ACC112 (cell line): Measurements from ENCODE around the gene RPLP2.

Experiments used
- H2AFZ ChIP-seq: fragments of 200-600 bp; sonication (generic); one replicate; pipeline ENCODE4 v1.6.0; 2017; ENCODE audit warnings: antibody characterized with exemption, low read length; ENCODE audit not compliant: unreplicated experiment
- H3K27ac ChIP-seq: fragments of 200-600 bp; sonication (generic); 2 replicates; pipeline ENCODE4 v1.5.1; 2014; ENCODE audit warnings: low read depth, mild to moderate bottlenecking, antibody characterized with exemption, low read length, moderate library complexity
- H3K27me3 ChIP-seq: fragments of 200-600 bp; sonication (generic); 2 replicates; pipeline ENCODE4 v1.6.1; 2014; ENCODE audit warnings: mild to moderate bottlenecking, antibody characterized with exemption, low read length, moderate library complexity, mixed read lengths; ENCODE audit not compliant: insufficient read depth
- H3K36me3 ChIP-seq: fragments of 200-600 bp; sonication (generic); 2 replicates; pipeline ENCODE4 v1.6.1; 2016; ENCODE audit warnings: mild to moderate bottlenecking, antibody characterized with exemption, low read length, moderate library complexity, mixed read lengths; ENCODE audit not compliant: insufficient read depth
- H3K4me1 ChIP-seq: fragments of 200-600 bp; sonication (generic); one replicate; pipeline ENCODE4 v1.6.1; 2016; ENCODE audit warnings: low read length, mixed read lengths; ENCODE audit not compliant: insufficient read depth, unreplicated experiment, control insufficient read depth
- H3K4me3 ChIP-seq: fragments of 200-600 bp; sonication (generic); 2 replicates; pipeline ENCODE4 v1.5.1; 2014; ENCODE audit warnings: mild to moderate bottlenecking, low read depth, low read length
- H3K79me2 ChIP-seq: fragments of 200-600 bp; sonication (generic); one replicate; pipeline ENCODE4 v1.6.0; 2016; ENCODE audit warnings: low read length; ENCODE audit not compliant: control insufficient read depth, unreplicated experiment, insufficient read depth

The RPLP2 gene

GRCh38 chr11:800473-800872 lies 9.3 kb upstream of the RPLP2 start:
- Histone ChIP-seq H3K27ac (no peak overlapping the region), H2AFZ (no peak overlapping the region), H3K36me3 (no peaks in the 10 kb centered on the region), H3K27me3 (no peaks in the 10 kb centered on the region), H3K79me2 (no peaks in the 10 kb centered on the region), H3K4me1 (peaks cover 14% of the 10 kb centered on the region), H3K4me3 (no peak overlapping the region)

- Histone ChIP-seq H3K36me3 (no peaks in the 10 kb centered on the region), H3K27me3 (no peaks in the 10 kb centered on the region), H3K4me1 (peaks cover 14% of the 10 kb centered on the region), H3K27ac (no peak overlapping the region), H2AFZ (no peak overlapping the region), H3K4me3 (no peak overlapping the region), H3K79me2 (no peaks in the 10 kb centered on the region)
Measured at GRCh38 chr11:801097-801780, 8.5 kb upstream of the RPLP2 start.

DNA sequence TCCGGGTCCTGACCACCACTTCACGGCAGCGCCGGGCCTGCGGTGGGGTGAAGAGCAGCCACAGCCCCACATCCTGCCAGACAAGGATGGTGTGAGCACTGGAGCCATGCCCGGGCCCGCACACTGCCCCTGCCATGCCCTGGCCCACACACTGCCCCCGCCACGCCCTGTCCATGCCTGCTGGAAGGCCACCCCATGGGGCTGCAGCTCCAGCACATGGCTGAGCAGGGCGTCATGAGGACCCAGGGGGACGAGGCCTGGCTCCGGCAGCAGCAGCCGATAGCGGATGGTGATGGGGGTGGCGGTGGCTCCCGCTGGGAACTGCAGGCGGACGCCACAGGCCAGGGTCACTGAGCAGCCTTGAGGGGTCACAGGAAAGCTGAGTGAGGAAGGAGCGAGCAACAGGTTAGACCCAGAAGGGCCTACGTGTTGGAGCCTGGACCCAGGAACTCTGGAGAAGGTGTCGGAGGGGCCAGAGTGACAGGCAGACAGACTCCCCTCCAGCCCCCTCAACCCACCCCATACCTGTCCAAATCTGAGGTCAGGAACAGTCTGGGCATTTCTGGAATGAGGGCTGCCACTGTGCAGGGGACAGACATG lies 7.6 kb upstream of the RPLP2 start:
- no peaks in the 10 kb centered on the region for H3K79me2 ChIP-seq
- no peaks in the 10 kb centered on the region for H3K27me3 ChIP-seq
- peaks cover 7% of the 10 kb centered on the region for H3K4me1 ChIP-seq
- no peak overlapping the region for H3K27ac ChIP-seq
- H3K36me3 ChIP-seq: no peaks in the 10 kb centered on the region
- H3K4me3 ChIP-seq: no peak overlapping the region
- H2AFZ ChIP-seq: no peak overlapping the region

- Histone ChIP-seq H3K36me3 (no peaks in the 10 kb centered on the region), H3K4me3 (no peak overlapping the region), H3K27ac (no peak overlapping the region), H3K4me1 (peaks cover 7% of the 10 kb centered on the region), H2AFZ (no peak overlapping the region), H3K79me2 (peaks cover 2% of the 10 kb centered on the region), H3K27me3 (no peaks in the 10 kb centered on the region)
Measured at GRCh38 chr11:802693-803466, 6.9 kb upstream of the RPLP2 start.

GRCh38 chr11:803467-803742 lies 6.4 kb upstream of the RPLP2 start:
- Histone ChIP-seq H3K27ac (no peak overlapping the region), H3K4me3 (peak overlapping the region; percentile 80; the same call in 1 of the 2 replicates), H3K27me3 (no peaks in the 10 kb centered on the region), H3K79me2 (peaks cover 5% of the 10 kb centered on the region), H3K4me1 (peaks cover 9% of the 10 kb centered on the region), H2AFZ (no peak overlapping the region), H3K36me3 (no peaks in the 10 kb centered on the region)

GRCh38 chr11:803770-804598 lies 5.8 kb upstream of the RPLP2 start:
- Histone ChIP-seq H3K4me3 (peak overlapping the region; percentile 80), H3K27ac (no peak overlapping the region), H3K79me2 (peaks cover 11% of the 10 kb centered on the region), H3K36me3 (no peaks in the 10 kb centered on the region), H3K27me3 (no peaks in the 10 kb centered on the region), H3K4me1 (peaks cover 10% of the 10 kb centered on the region), H2AFZ (no peak overlapping the region)

DNA sequence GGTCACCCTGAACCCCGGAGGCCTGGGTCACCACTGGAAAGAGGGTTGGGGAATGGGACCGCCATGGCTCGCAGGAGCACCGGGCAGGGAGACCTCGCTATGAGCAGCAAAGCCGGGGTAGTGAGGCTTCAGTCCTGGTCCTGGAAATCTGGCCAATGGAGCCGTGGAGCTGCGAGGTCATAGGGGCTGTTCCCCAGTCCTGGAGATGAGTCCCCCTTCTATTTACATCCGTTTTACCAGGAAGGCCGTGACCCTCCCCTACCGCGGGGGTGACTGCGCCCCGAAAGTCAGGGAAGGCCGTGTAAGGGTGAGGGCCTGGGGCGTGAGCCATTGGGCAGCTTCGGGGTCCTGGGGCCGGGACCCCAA lies 5.2 kb upstream of the RPLP2 start:
- Histone ChIP-seq H2AFZ (no peak overlapping the region), H3K79me2 (peaks cover 12% of the 10 kb centered on the region), H3K36me3 (no peaks in the 10 kb centered on the region), H3K4me1 (peaks cover 10% of the 10 kb centered on the region), H3K4me3 (peak overlapping the region; percentile 80), H3K27me3 (no peaks in the 10 kb centered on the region), H3K27ac (no peak overlapping the region)

- Histone ChIP-seq H3K79me2 (peaks cover 36% of the 10 kb centered on the region), H3K4me3 (peak overlapping the region; percentile 95), H3K36me3 (peaks cover 17% of the 10 kb centered on the region; the same call in 1 of the 2 replicates), H2AFZ (peak overlapping the region; percentile 36), H3K27ac (peak overlapping the region; percentile 98), H3K27me3 (no peaks in the 10 kb centered on the region), H3K4me1 (peaks cover 22% of the 10 kb centered on the region)
Measured at GRCh38 chr11:808427-809286, 1.1 kb upstream of the RPLP2 start.

- peak overlapping the region; percentile 98 for H3K27ac ChIP-seq
- H3K36me3 ChIP-seq: peaks cover 17% of the 10 kb centered on the region; the same call in 1 of the 2 replicates
- no peaks in the 10 kb centered on the region for H3K27me3 ChIP-seq
- no peak overlapping the region for H2AFZ ChIP-seq
- peaks cover 36% of the 10 kb centered on the region for H3K79me2 ChIP-seq
- H3K4me3 ChIP-seq: peak overlapping the region; percentile 95
- H3K4me1 ChIP-seq: peaks cover 16% of the 10 kb centered on the region
Measured at GRCh38 chr11:810040-810567, 337 bp downstream of the RPLP2 start.
